IPS-18c (cell line): ENCODE results near the gene SGPL1.

Source experiments
- H3K4me3 ChIP-seq: 2 replicates; pipeline ENCODE4 v1.7.0; 2013; ENCODE audit warnings: low read depth, mild to moderate bottlenecking, low read length, moderate library complexity; ENCODE audit not compliant: insufficient read depth
- H3K9me3 ChIP-seq: one replicate; pipeline ENCODE4 v1.6.1; 2013; ENCODE audit warnings: mild to moderate bottlenecking, low read length, moderate library complexity; ENCODE audit not compliant: control insufficient read depth, insufficient read depth

SGPL1 gene

DNA sequence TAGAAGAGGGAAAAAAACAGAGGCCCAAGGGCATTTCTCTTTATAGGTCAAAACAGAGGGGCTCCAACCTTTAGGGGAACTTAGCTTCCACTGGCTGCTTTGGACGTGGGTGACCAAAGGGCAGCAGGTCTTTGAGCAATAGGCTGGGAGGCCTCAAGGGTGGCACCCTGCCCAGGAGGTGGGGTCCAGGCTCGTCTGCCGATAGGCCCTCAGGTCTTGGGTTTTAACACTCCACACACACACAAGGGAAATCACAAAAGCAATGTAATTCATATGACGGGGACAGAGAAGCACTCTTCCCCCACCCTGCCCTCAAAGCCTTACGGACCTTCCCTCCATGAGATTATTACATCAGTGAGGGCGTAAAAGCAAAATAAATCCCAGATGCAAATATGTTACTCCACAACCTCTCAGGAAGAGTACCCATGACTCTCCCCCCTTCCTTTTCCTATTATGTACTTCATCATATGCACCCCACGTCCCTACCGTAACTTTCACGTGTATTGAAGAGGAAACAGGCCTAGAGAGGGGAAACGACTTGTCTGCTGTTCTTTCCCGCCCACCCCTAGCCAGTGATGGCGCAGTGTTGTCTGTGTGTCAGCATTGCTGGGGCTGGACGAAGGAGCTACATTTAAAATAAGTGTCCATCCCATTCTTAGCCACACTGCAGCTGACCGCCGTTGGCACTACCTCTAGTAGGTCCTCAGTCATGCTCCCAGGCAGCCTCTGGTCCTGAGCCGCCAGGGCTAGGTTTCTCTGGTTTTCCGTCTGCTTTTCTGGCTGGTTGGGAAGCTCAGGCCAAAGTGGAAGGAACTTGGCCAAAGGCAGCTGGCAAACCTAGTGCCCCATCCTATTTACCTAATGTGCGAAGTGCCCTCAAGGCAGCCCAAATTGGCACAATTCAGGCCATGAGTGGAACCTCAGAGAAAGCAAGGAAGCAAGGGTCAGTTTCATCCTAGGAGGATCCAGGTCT is 70.5 kb downstream of the SGPL1 start:
- peaks cover 2% of the 10 kb centered on the region for H3K9me3 ChIP-seq

DNA sequence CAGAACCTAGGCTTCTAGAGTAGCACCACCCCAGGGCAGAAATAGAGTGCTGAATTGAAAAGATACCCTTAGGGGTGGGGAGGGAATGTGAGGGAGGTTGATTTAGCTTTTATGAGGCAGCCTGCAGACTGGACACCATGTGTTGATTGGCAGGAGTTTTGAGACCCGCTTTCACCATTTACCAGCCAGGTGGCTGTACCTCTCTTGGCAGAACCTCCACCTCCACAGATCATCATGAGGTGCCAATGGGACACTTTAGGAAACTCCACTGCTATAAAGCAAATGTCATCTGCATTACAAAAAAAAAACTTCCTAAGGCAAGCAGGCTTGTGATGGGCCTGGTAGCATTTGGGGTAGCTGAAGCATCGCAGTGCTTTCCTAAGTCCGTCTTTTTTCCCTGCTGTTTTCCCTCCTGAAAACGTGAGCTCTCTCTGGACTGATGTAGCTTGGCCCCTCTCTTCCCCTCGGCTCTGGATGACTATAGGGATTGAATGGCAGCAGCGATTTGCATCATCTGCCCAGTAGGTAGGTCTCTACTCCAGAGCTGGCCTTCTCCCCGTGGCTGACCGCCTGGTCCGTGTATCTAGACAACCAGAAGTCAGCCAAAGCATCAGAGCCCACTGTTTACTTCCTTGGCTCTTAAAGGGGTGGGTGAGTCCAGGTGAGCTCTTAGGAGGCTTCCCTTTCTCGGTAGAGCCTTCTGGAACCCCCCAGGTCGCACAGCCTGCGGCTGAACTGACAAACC is 71.3 kb downstream of the SGPL1 start:
- Histone ChIP-seq H3K9me3 (peaks cover 2% of the 10 kb centered on the region), H3K4me3 (peak overlapping the region; percentile 77)

More for the DNA sequence above, 70.5 kb downstream of the SGPL1 start:
- no peak overlapping the region for H3K4me3 ChIP-seq

GRCh38 chr10:70887804-70888800 is 72.4 kb downstream of the SGPL1 start, which contains the start of gene PCBD1:
Gene PCBD1 (minus strand): TSS chr10:70888565. CDS start chr10:70888533, 32 bp downstream.
- peak within 1 kb of the TSS; percentile 77 for H3K4me3 ChIP-seq
- H3K9me3 ChIP-seq, result peaks cover 2% of the 10 kb centered on the region

DNA sequence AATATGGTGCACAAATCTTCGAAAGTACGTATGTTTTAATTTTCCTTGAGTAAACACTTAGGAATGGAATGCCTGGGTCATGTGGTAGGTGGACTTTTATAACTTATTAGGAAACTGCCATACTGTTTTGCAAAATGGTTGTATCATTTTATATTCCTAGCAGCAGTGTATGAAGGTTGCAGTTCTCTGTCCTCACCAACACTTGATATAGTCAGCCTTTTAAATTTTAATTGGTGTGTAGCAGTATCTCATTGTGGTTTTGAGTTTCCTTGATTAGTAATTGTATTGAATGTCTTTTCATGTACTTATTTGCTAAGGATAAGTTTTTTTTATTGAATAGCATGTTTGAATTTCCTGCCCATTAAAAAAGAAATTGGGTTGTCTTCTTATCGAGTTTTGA is 73.5 kb downstream of the SGPL1 start:
- Histone ChIP-seq H3K9me3 (peaks cover 2% of the 10 kb centered on the region), H3K4me3 (no peak overlapping the region)

GRCh38 chr10:70890917-70891431 is 75.2 kb downstream of the SGPL1 start:
- H3K4me3 ChIP-seq, result no peak overlapping the region

DNA sequence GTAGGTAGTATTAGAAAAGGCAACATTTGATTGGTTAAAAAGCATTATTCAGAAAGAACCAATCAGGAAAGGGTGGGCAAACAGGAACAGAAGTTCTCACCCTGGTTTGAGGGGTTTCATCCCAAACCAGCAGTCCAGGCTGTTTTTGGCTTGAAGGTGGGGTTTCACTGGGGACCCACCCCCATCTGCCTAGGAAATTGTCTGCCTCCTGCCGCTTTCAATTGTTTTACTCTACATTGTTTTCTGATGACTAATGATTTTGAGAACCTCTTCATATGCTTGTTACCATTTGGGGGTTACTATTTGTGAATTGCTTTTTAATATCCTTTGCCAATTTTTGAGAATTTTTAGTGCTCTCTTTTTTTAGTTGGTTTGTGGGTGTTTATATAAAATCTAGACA is 75.9 kb downstream of the SGPL1 start:
- no peak overlapping the region for H3K4me3 ChIP-seq

More at GRCh38 chr10:70890917-70891431, 75.2 kb downstream of the SGPL1 start:
- peaks cover 2% of the 10 kb centered on the region for H3K9me3 ChIP-seq

GRCh38 chr10:70892631-70893030 is 76.9 kb downstream of the SGPL1 start:
- H3K4me3 ChIP-seq, result no peak overlapping the region

More for the DNA sequence above, 75.9 kb downstream of the SGPL1 start:
- peaks cover 2% of the 10 kb centered on the region for H3K9me3 ChIP-seq

GRCh38 chr10:70893227-70894006 is 77.7 kb downstream of the SGPL1 start:
- no peaks in the 10 kb centered on the region for H3K9me3 ChIP-seq
- H3K4me3 ChIP-seq, result no peak overlapping the region; the same call in 1 of the 2 replicates

More at GRCh38 chr10:70892631-70893030, 76.9 kb downstream of the SGPL1 start:
- peaks cover 2% of the 10 kb centered on the region for H3K9me3 ChIP-seq

DNA sequence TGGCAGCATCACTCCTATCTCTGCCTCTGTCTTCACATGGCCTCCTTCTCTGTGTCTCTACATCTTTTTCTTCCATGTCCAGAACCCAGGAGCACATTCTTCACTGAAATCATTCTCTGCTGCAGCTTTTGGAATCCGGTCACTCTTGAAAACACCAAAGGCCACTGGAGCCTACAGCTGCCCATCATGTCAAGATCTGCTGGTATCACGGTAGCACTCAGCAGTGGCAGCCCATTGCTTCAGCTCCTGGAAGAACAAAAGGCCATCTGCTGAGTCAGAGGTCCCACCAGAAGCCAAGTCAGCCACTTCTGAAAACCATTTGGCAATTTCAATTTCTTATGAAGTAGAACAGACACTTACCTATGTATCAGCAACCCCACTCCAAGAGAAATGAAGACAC is 78.7 kb downstream of the SGPL1 start:
- H3K4me3 ChIP-seq, result no peak overlapping the region
- H3K9me3 ChIP-seq, result no peaks in the 10 kb centered on the region

DNA sequence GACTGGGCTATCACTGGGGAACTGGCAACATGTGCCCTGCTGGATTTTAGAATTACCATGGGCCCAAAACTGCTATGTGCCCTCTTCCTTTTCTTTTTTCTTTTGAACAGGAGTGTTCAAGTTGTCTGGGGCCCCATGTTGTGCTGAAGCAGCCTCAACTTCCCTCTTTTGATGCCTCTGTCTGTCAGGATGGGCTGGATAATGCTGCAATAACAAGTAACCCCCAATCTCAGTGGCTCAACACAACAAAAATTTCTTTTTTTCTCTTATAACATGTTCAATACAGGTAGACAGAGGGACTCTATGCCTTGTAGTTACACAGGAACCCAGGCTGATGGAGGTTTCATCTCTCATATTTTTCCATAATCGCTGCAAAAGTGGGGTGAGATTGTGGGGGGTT is 80.8 kb downstream of the SGPL1 start:
- no peaks in the 10 kb centered on the region for H3K9me3 ChIP-seq
- no peak overlapping the region for H3K4me3 ChIP-seq

DNA sequence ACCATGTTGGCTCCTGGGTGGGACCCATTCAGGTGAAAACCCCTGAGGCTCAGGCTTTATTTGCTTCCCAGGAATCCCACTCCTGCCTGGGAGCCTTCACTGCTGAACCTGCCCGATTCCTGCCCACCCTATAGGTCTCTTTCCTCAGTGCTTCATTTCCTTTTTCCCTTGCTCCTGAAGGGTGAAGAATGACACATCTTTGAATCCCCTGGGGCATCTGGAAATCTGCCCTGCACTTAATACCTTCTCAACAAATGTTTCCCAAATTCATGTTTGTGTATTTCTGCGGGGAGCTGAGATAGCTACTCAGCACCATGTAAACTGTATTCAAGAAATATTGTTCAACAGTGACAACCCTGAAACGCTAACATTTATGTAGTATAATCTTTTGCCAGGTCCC is 82.9 kb downstream of the SGPL1 start:
- H3K9me3 ChIP-seq, result no peaks in the 10 kb centered on the region
- H3K4me3 ChIP-seq, result no peak overlapping the region

DNA sequence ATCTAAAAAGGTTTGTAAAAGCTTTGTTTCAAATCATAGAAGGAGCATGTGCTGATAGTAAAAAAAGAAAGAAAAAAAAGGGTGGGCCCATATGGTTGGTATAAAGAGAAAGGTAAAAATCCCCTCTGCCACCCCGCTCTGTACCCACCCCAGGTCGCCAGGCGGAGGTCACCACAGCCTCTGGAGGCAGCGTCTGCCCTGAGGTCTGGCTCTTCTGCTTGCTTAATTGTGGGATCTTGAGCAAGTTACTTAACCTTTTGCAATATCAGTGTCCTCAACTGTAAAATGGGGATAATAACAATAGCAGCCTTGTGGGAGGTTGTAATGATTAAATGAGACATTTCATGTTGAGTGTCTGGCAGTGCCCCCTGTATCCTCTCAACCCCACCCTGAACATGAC is 83.3 kb downstream of the SGPL1 start:
- Histone ChIP-seq H3K4me3 (no peak overlapping the region), H3K9me3 (no peaks in the 10 kb centered on the region)

DNA sequence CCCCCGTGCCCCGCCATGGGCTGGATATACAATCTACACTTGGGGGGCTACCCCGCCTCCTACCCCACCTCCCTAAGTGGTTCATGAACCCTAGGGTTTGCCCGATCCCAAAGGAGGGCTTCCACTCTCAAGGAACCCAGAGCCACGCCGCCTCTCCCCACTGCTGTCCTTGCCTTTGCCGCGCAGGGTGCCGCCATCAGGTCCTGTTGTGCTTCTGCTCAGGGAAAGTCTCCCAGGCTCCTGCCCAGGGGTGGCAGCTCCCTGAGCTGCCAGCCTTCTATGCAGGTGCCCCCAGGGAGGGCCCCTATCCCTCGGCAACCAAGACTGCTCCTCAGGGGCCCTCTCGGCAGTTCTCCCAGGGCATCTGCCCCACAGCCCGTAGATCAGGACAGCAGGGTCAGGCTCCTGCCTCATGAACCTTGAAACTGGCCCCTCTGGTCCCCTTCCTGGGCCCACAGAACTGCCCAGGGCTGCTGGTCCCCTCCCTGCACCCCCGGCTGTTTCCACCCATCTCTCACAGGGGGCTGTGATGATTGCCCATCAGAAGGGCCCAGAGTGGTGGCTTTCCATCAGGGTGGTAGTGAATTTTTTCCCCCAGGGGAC is 85.6 kb downstream of the SGPL1 start:
- Histone ChIP-seq H3K4me3 (no peak overlapping the region), H3K9me3 (no peaks in the 10 kb centered on the region)

GRCh38 chr10:70902661-70903261 is 87.0 kb downstream of the SGPL1 start:
- no peaks in the 10 kb centered on the region for H3K9me3 ChIP-seq

GRCh38 chr10:70903262-70903921 is 87.6 kb downstream of the SGPL1 start:
- Histone ChIP-seq H3K9me3 (no peaks in the 10 kb centered on the region), H3K4me3 (no peak overlapping the region)

More at GRCh38 chr10:70902661-70903261, 87.0 kb downstream of the SGPL1 start:
- H3K4me3 ChIP-seq, result no peak overlapping the region
